ENCODE measurements around the gene BTBD16.

- TF ChIP-seq POLR2AphosphoS5 (IDR thresholded peaks at IDR 0.05; ENCODE audit: low read depth, low read length) (no peak), POU2F2 (IDR thresholded peaks at IDR 0.05; ENCODE audit: low read depth, low read length) (no peak), POLR2A (IDR thresholded peaks at IDR 0.05; ENCODE audit: low read depth, low read length) (no peak)
These were observed 103.3 kb downstream of the BTBD16 start, which contains the start of gene PLEKHA1 for GRCh38 chr10:122374237-122374858.
